Lower lobe of right lung (tissue), 2 donors: ENCODE measurements around the gene JAZF1. TPM values are rescaled to one million over a fixed set of nuclear protein-coding genes. Genes with fewer than 3 reads are reported as not detected.

Experiments
- ATAC-seq, 2 donors: fragments of 200-7000 bp; cut with Tn5 transposase; one replicate each; pipeline ENCODE4 v1.9.1; 2020 to 2022; ENCODE audit warnings: mild to moderate bottlenecking in 2 of 2, moderate library complexity in 2 of 2
- DNase-seq: peaks from one replicate; pipeline ENCODE4 v3.0.0-alpha.2; 2020
- H3K27ac ChIP-seq: fragments of 200-600 bp; one replicate; pipeline ENCODE4 v1.8.0; 2022
- H3K27me3 ChIP-seq: fragments of 200-600 bp; one replicate; pipeline ENCODE4 v1.8.0; 2022; ENCODE audit warnings: low read depth
- H3K36me3 ChIP-seq: fragments of 200-600 bp; one replicate; pipeline ENCODE4 v1.8.0; 2022; ENCODE audit warnings: mild to moderate bottlenecking
- H3K4me1 ChIP-seq: fragments of 200-600 bp; one replicate; pipeline ENCODE4 v1.8.0; 2022
- H3K4me3 ChIP-seq: fragments of 200-600 bp; one replicate; pipeline ENCODE4 v1.8.0; 2022; ENCODE audit warnings: mild to moderate bottlenecking
- H3K9me3 ChIP-seq: fragments of 200-600 bp; one replicate; pipeline ENCODE4 v1.8.0; 2022
- intact Hi-C: fragments of 100-400 bp; cut with DNase I; formaldehyde crosslinking; loops from one replicate; pipeline ENCODE4 v1.11.0; 2022
- total RNA-seq: library from RNA; stranded (reverse); fragmentation: NEBNext Ultra II Directional; extraction: Animal tissue kit (Norgen Biotek cat#: 25700); gene quantifications from one replicate; pipeline ENCODE4 v1.2.1, GENCODE V29; 2021
- TF ChIP-seq, protein P1 (sequence below): fragments of 200-600 bp; IDR thresholded peaks from one replicate; pipeline ENCODE4 v1.8.0; 2022; ENCODE audit warnings: antibody characterized with exemption, mild to moderate bottlenecking
- donor health status: DM: no; HTN: yes; CAD: no; lungs with severe emphysema.

Gene JAZF1
- total RNA-seq, 1 donor from 2014 or later: 19.4 TPM

DNA sequence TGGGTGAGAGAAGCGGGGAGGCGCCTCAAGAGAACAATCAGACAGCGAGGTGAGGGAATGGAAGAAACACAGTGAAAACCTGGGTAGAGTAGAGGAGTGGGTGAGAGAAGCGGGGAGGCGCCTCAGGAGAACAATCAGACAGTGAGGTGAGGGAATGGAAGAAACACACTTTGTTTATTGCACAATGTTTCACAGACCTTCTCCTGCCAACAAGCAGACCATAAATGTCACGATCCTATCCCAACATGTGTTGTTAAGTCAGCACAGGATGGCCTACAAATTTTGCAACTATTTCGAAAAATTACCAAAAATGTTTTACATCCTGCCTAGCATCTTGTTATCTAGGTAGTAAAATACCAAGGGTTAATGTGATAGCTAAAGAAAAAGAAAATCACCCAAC, 115.3 kb downstream of the JAZF1 start:
- ATAC-seq: no peak
- Histone ChIP-seq H3K9me3 (no peaks in the 10 kb centered on the region), H3K4me3 (no peak overlapping the region), H3K27ac (no peak overlapping the region), H3K27me3 (no peaks in the 10 kb centered on the region), H3K36me3 (no peaks in the 10 kb centered on the region), H3K4me1 (peaks cover 39% of the 10 kb centered on the region)
- no peak for DNase-seq
- TF ChIP-seq, protein P1, sequence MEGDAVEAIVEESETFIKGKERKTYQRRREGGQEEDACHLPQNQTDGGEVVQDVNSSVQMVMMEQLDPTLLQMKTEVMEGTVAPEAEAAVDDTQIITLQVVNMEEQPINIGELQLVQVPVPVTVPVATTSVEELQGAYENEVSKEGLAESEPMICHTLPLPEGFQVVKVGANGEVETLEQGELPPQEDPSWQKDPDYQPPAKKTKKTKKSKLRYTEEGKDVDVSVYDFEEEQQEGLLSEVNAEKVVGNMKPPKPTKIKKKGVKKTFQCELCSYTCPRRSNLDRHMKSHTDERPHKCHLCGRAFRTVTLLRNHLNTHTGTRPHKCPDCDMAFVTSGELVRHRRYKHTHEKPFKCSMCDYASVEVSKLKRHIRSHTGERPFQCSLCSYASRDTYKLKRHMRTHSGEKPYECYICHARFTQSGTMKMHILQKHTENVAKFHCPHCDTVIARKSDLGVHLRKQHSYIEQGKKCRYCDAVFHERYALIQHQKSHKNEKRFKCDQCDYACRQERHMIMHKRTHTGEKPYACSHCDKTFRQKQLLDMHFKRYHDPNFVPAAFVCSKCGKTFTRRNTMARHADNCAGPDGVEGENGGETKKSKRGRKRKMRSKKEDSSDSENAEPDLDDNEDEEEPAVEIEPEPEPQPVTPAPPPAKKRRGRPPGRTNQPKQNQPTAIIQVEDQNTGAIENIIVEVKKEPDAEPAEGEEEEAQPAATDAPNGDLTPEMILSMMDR: no peak
- intact Hi-C loops: no loop called here

DNA sequence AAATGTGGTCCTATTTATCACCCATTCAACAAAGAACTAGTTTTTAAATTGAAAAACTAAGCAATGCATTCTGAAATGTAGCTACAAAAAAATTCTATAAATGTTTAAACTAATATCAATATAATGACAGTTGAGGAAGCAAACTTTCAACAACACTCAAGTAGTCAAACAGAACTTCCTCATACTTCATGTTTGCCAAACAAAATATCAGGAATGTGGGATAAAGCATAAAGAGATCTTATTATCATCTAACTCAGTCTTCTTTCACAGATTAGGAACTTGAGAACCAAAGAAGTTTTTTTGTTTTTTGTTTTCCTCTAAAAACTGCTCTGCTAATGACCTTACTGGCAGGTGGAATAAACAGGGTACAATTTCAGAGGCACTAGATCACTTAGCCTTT, 116.2 kb downstream of the JAZF1 start:
- no peaks in the 10 kb centered on the region for H3K27me3 ChIP-seq
- TF ChIP-seq, protein P1: no peak
- ATAC-seq (no peak), DNase-seq (no peak)
- no peaks in the 10 kb centered on the region for H3K36me3 ChIP-seq
- intact Hi-C loops: no loop called here
- no peaks in the 10 kb centered on the region for H3K9me3 ChIP-seq
- no peak overlapping the region for H3K27ac ChIP-seq
- H3K4me1 ChIP-seq: peaks cover 31% of the 10 kb centered on the region
- no peak overlapping the region for H3K4me3 ChIP-seq

DNA sequence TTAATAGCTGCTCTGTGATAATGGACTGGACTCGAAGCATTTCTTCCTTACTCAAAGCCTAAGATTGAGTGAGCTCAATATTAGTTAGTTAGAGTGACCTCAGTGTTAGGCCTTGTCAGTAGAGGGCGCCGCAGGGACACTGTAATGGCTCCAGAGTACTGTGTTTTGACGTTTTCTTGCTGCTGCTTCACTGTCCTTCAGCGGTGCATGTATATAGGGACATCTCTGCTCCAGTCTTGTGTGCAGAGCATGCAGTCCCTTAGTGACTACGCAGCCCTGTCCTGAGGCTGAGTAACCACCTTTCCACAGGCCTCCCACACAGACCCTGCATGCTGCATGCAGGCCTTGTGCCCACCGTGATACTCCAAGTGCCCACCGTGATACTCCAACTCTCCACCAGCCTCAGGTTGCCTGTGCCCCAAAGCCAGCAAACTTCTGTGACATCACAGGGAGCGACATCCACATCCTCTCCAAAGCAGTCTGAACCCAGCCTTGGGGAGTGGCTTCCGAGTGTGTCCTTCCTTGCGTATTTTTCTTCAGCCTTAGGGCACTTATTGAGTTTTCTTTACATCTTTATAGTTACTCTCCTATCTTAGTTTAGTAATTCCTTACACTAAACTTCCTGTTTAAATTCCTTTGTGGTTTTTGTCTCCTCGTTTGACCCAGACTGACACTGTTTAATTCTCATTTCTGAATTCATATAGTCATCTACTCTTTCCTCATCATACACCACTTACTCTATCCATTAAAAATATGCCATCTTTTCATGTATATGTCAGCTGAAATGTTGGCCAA, 118.2 kb downstream of the JAZF1 start:
- Histone ChIP-seq H3K36me3 (no peaks in the 10 kb centered on the region), H3K9me3 (no peaks in the 10 kb centered on the region), H3K27me3 (no peaks in the 10 kb centered on the region), H3K4me1 (peaks cover 25% of the 10 kb centered on the region), H3K4me3 (no peak overlapping the region), H3K27ac (no peak overlapping the region)
- TF ChIP-seq, protein P1: peak; percentile 66
- ATAC-seq (peak; percentile 85 to 93), DNase-seq (peak; percentile 81)
- intact Hi-C loops: no loop called here

DNA sequence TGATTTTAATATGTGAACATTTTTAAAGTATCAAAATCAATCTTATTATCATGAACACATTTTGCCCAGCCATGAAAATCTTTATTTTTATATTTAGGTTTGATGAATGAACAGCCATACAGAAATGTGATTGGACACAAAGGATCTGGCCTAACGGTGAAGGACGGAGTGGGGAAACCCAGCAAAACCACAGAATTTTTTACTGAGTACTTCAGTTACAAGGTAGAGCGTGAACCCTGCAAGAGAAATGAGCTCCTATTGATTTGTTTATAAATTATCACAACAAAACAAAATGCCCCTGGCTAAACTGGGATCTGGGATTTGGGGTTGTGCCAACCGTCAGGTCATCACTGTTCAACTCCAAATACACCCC, 118.8 kb downstream of the JAZF1 start:
- Histone ChIP-seq H3K36me3 (no peaks in the 10 kb centered on the region), H3K27me3 (no peaks in the 10 kb centered on the region), H3K27ac (no peak overlapping the region), H3K4me3 (no peak overlapping the region), H3K4me1 (peaks cover 25% of the 10 kb centered on the region), H3K9me3 (no peaks in the 10 kb centered on the region)
- intact Hi-C loops: no loop called here
- TF ChIP-seq, protein P1: no peak
- ATAC-seq: no peak
- no peak for DNase-seq

DNA sequence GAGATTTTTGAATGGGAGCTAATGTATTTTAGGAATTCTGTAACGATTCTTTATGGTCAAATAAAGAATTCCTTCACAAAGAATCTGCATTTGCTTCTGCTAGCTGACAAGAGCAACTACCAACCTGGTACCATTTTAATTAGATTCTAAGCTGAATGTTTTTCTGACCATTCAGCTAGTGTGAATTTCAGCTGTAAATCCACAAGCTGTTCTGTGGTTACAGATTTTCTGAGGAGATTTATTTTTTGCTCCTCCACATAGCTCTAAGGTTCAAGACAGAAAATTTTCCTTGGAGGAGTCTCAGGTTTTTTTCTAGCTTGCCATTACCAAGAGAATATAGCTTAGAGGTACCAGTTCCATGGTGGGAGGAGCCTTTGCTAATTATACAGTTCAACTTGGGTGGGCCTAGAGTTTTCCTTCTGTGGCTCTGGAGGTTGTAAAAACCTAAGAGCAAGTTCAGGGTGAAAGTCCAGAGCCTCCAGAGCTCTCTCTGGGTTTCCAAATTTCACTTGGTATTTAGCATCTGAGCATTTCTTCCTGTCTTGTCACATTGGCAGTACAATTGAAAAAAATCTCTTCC, 120.1 kb downstream of the JAZF1 start:
- no peak for DNase-seq
- TF ChIP-seq, protein P1: no peak
- Histone ChIP-seq H3K4me3 (no peak overlapping the region), H3K36me3 (no peaks in the 10 kb centered on the region), H3K4me1 (peaks cover 25% of the 10 kb centered on the region), H3K9me3 (no peaks in the 10 kb centered on the region), H3K27ac (no peak overlapping the region), H3K27me3 (no peaks in the 10 kb centered on the region)
- intact Hi-C loops: no loop called here
- ATAC-seq: no peak
